Measurements from ENCODE around the gene RNF166.

RNF166 gene

DNA sequence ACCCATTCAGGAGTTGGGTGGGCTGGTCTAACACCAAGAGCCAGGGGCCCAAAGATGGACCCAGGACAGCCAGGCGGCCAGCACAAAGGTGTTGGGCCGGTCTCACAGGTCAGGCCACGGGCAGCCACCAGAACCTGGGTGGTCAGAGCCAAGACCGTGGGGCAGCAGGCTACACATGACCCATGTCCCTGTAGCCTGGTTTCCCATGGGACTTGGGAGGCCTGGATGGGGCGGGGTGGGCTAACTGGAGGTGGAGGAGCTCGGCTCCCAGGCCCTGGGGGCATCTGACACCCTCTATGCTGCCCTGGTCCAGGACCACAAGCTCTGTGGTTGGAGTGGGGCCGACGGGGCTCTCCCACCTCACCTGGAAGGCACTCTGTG lies 17.3 kb upstream of the RNF166 start:
- DNase-seq, result no peak

DNA sequence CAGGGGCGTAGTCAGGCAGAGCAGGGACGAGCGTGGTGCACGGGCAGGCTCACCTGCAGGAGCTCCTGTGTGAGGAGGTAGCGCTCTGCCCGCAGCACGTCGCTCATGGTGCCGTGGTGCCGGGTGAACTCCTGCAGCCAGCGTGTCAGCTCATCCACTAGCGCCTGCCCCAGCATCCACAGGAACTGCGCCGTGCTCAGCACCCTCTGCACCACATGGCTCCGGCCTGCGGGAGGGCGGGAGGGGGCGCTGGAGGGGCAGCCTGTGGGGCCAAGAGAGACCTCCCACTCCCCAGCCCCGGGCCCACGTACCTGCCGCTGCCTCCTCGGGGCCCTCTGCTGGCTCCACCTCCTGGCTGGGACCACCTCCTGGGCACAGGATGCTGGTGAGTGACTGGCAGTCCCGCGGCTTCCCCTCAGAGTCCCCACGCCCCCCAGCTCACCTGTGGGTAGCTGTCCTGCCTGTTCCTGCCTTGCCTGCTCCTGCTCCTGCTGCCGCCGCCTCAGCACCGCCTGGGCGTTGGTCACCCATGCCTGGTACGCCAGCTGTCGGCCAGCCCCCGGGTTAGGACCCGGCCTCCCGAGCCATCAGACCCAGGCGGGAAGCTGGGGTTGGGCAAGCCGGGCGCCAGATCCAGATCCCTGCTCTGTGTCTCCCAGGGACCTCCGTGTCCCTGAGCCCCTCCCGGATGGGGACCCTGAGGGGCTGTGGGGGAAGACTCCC lies 16.7 kb upstream of the RNF166 start:
- no peak for DNase-seq

DNA sequence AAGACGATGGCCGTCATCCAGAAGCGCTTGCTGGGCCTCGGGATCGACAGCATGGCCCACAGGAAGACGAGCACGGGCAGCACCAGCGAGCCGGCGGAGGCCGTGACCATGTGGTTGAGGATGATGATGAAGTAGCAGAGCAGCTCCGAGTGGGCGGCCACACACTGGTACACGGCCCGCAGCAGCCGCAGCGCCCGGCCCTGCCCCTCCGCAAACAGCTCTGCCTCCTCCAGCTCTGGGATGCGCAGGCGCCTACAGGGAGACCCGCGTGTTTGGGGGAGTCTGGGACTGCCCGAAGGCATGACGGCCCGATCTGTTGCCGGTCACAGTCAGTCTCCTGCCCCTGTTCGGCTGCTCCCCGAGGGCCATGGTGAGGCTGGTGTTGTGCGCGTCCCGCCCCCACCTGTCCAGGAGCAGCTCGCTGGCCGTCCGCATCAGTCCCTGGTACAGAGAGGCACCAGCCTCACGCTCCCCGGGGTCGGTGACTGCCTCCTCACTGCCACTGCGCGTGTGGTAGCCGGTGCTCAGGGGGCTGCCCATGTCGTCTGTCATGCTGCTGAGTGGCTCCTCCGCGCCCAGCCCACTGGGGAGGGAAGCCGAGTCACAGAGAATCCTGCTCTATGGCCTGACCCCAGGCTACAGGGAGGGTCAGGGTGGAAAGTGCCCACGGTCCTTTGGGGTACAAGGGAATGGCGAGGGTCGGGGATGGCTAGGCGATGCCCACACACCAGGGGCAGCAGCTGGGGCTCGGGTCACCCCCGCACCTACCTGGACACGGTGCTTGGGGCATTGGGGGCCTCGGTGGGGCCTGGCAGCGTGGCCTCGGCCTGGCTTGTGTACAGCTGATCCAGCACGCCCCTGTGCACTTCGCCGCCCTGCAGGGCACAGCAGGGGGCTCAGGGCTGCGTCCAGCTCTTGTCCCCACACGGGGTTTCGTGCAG lies 15.9 kb upstream of the RNF166 start:
- no peak for DNase-seq

DNA sequence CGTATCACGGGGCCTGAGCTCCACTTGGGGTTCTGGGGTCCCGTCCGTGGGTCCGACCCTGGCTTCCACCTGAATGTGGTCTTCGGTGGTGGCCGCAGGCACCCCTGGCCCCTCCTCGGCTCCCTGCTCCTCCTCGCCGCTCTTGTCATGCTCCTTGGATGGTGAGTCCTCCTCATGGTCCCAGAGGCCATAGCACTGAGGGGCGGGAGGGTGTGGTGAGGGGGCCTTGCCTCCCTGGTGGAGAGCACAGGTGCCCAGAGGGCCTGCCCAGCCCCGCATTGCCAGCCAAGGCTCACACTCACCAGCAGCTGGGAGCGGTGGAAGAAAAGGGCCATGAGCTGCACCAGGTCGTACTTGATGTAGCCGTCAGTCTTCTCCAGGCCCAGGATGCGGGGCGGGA lies 15.0 kb upstream of the RNF166 start:
- DNase-seq, result no peak

DNA sequence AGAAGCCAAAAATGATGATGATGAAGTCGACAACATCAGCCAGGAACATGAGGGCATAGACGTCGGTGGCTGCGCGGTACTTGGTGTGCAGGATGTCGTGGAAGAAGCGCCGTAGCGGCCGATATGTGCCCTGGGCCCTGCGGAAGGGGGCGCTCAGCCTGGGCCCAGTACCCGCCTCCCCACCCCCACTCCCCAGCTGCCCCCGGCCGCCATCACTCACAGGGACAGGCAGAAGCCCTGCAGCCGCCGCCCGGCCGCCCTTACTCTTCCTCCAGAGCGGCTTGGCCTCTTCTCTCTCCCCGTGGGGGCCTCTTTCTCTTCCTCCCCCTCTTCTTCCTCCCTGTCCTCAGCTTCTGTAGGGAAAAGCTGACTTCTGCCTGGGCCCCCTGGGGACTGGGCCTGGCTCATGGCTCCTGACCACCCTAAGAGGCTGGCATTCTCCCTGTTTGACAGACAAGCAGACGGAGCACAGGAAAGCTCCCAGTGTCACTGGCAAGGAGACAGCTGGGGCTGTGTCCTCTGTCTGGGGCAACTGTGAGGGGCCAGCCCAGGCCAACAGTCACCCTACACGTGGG lies 14.3 kb upstream of the RNF166 start:
- no peak for DNase-seq

DNA sequence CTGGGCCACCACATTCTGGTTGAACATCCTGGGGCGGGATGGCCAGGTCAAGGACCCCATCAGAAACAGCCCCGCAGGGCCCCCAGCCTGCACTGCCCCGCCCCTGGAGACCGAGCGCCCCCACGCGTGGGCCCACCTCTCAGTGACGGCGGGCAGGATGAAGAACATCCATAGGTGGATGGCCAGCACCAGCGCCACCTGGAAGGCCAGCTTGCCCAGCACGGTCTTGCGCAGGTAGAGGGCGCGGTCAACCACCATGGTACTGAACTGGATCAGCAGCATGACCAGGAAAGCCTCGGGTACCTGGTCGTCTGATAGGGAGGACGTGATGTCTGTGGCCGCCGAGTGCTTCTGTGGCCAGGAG lies 13.7 kb upstream of the RNF166 start:
- no peak for DNase-seq

DNA sequence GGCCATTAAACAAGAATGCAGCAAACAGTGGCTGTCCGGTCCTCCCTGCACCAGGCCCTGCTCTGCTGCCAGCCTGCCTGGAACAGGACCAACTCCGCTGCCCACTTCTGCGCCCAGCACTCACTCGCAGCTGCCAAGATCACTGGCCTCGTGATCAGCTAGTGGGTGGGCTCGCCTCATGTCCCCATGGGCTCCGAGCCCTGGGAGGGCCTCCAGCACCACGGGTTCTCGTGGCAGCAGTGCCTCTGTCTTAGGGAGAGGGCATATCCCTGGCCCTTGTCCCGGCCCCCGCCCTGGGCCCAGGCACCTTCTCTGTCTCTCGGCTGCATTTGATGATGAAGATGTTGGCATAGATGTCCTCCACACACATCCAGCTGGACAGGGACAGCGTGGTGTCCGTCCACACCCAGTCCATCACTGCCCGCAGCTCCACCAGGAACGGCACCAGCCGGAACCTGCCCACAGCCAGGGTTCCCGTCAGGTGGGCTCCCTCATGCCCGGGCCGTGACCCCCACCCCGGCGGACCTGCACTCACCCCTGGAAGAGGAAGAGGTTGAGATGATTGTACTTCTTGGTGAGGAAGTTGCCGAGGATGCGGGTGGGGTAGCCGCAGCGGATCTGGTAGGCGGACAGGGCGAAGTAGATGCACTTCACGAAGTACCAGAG lies 13.2 kb upstream of the RNF166 start:
- DNase-seq, result no peak

DNA sequence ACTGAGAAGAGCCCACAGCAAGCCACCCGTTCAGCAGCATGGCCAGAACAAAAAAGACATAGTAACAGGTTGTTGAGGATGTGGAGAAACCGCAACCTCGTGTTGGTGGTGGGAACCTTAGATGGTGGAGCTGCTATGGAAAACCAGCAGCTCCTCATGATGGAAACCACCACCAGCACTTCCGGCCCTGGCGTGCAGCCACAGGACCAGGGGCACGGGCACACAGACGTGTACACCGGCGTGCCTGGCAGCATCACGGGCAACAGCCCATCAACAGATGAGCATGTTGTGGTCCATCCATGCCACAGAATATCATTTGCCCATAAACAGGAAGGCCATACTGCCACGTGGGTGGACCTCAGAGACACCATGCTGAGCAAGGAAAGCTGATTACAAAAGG lies 12.0 kb upstream of the RNF166 start:
- no peak for DNase-seq

DNA sequence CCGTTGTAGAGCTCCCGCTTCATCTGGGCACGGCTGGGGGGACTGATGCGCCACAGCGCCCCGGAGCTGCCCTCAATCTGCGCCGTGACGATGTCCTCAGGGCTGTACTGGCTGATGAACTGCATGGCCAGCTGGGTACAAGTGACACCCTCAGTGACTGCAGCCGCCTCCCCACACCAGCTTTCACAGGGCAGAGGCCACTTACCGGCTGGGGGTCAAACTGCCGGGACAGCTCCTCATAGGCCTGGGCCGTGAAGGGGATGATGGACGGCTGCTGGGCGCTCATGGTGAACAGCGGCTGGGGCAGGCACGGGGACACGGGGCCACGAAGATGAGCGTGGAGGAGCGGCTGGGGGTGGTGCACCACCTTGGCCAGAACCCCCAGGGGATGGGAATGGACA lies 10.4 kb upstream of the RNF166 start:
- no peak for DNase-seq

DNA sequence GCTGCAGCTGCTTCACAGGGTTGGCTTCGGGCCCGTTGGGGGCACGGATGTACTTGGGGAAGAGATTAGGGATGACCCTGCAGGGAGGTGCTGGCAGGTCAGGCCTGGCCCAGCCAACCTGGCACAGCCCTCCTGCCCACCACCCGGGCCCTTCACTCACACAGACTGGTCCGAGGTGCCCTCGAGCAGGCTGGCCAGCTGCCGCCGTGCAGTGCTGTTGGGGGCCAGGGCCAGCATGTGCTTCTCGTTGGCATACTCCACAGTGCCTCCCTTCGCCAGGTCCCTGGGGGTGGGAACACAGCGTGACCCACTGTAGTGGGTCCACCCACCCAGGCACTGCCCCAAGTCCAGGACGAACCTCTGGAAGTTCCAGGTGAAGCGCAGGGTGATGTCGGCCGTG lies 10.0 kb upstream of the RNF166 start:
- DNase-seq, result no peak

DNA sequence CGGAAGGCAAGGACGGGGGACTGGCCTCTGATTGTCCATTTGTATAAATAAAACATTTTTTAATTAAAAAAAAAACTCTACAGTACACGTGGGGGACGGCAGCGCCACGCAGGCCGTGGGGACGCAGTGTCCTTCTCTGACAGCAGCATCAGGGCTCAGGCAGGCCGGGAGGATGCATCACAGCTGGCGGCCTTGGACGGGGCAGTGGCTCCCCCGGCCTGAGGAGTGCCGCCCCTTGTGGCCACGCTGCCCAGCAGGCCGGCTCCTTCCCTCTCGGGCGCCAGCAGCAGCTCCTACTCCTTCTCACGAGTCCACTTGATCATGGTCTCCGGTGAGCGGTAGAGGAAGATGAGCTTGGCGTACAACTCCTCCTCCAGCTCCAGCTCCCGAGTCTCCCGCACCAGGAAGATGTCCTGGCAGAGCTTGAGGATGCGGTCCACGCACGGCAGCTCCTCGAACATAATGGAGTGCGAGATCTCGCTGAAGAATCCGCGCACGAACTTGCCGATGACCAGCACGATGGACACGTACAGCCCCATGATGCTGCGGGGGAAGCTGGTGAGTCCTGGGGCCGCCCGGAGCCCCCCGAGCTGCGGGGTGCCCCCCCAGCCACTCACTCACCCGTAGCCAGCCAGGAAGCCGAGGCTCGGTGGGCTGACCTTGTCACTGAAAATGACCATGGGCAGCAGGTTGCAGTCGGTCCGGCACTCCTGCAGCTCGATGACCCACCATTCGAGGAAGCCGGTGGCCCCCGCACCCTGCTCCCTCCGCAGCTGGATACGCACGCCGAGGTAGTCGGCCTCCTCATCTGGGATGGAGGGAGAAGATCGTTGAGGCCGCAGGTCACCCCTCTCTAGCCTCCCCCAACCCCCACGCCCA lies 9.3 kb upstream of the RNF166 start:
- no peak for DNase-seq

DNA sequence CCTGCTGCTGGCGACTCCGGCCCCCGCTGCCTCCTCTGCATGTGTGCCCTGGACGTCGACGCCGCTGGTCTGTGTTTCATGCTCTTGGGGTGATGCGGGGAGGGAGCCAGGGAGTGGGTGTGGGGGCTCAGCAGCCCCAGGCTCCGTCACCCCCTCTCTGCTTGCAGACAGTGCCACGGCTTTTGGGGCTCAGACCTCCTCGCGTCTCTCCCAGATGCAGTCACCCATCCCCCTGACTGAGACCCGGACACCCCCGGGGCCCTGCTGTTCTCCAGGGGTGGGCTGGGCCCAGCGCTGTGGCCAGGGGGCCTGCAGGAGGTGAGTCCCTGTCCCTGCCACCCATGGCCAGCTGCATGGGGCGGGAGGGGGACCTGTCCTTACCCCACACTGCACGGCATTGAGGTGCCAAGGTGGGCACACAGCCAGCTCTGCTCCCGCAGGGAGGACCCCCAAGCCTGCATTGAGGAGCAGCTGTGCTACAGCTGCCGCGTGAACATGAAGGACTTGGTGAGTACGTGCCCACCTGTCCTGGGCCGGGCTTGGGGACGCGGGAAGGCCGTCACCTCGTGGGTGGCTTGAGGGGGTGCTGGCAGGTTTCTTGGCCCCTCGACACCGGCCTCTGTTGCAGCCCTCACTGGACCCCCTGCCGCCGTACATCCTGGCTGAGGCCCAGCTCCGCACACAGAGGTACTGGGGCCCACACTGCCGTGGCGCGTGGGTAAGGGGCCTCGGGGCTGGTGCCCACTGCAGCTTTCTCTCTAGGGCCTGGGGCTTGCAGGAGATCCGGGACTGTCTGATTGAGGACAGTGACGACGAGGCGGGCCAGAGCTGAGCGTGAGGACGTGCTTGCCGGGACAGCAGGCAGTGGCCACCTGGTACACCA lies 8.5 kb upstream of the RNF166 start:
- no peak for DNase-seq

DNA sequence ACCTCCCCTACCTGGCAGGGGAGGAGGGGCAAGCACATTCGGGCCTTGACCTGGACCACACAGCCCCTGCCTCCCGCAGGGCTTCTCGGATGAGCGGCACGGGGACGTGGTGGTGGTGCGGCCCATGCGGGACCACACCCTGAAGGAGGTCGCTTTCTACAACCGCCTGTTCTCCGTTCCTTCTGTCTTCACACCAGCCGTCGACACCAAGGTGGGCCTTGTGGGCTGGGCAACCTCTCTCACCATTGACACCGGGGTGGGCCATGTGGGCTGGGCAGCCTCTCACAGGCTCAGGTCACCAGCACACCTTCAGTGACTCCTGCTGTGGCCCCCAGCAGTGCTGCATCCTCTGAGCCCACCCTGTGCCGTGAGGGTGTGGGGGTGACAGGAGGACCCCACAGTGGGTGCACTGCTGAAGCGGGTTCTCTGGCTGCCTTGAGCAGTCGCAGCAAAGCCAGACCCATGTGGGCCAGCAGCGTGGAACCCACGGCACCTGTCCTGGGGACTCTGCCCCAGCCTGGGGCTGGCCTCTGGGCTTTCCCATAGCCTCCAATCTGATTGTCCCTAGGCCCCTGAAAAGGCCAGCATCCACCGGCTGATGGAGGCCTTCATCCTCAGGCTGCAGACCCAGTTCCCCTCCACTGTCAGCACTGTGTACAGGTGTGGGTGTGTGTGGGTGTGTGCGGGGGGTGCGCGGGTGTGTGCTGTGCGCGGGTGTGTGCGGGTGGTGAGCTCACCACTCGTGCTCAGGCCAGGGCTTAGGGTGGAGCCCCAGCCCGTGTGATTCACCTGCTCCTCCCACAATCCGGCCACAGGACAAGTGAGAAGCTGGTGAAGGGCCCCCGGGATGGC lies 7.6 kb upstream of the RNF166 start:
- DNase-seq, result no peak

DNA sequence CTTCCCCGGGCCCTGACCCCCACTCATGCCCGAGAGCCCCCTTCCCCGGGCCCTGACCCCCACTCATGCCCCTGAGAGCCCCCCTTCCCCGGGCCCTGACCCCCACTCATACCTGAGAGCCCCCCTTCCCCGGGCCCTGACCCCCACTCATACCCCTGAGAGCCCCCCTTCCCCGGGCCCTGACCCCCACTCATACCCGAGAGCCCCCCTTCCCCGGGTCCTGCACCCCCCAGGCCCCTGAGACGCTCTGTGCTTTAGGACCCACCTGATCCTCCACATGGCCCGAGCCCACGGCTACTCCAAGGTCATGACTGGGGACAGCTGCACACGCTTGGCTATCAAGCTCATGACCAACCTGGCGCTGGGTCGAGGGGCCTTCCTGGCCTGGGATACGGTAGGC lies 6.8 kb upstream of the RNF166 start:
- no peak for DNase-seq

DNA sequence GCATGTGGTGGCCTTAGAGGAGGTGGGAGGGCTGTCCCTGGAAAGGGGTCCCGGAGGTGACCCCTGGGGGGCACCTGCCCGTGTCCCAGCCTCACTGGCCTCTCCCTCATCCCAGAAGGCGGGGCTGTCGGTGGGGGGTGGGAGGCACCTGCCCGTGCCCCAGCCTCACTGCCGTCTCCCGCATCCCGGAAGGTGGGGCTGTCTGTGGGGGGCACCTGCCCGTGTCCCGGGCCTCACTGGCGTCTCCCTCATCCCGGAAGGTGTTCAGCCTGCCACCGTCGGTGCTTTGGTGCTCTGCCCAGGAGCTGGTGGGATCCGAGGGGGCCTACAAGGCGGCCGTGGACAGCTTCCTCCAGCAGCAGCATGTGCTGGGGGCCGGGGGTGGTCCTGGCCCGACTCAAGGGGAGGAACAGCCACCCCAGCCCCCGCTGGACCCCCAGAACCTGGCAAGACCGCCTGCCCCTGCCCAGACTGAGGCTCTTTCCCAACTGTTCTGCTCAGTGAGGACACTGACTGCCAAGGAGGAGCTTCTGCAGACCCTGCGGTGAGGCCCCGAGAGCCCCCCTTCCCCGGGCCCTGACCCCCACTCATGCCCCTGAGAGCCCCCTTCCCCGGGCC lies 6.3 kb upstream of the RNF166 start:
- DNase-seq, result no peak

DNA sequence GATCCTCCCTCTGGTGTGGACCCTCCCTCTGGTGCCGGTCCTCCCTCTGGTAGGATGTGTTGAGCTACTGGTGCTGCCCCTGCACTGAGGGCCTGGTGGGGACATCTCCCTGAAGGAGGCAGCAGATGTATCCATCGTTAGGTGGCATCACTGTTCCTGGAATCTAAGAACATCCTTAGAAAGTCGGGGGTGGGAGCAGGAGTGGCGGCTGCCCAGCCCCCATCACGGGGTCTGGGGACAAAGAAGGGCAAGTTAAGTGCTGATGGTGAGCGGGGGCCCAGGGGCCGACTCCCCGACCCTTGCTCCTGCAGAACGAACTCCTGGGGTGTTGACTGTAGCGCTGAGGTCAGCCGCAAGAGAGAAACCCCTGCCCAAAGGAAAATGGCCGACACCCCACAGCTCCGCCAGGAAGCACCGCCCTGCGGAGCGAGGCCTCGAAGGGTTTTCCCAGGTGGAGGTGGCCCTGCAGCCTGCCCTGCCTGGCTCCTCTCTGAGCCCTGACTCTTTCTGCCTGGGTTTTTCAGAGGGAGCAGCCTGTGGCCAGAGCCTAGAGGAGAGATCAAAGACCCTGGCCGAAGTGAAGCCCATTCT lies 5.6 kb upstream of the RNF166 start:
- DNase-seq, result no peak

DNA sequence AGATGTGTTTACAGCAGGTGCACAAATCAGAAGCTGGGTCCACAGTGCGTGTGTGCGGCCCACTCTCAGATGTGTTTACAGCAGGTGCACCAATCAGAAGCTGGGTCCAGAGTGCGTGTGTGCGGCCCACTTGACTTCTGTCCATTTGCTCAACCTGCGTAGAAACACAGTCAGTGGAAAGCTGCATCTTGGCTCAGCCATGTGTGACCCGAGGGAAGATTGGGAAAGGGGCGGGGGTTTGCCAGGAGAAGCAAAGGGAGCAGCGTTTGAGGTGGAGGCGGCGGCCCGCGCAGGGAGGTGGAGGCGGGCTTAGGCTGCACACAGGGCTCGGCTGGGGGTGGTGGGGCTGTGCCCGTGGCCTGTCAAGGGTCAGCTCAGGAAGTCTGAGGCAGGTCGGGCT lies 4.3 kb upstream of the RNF166 start:
- no peak for DNase-seq

DNA sequence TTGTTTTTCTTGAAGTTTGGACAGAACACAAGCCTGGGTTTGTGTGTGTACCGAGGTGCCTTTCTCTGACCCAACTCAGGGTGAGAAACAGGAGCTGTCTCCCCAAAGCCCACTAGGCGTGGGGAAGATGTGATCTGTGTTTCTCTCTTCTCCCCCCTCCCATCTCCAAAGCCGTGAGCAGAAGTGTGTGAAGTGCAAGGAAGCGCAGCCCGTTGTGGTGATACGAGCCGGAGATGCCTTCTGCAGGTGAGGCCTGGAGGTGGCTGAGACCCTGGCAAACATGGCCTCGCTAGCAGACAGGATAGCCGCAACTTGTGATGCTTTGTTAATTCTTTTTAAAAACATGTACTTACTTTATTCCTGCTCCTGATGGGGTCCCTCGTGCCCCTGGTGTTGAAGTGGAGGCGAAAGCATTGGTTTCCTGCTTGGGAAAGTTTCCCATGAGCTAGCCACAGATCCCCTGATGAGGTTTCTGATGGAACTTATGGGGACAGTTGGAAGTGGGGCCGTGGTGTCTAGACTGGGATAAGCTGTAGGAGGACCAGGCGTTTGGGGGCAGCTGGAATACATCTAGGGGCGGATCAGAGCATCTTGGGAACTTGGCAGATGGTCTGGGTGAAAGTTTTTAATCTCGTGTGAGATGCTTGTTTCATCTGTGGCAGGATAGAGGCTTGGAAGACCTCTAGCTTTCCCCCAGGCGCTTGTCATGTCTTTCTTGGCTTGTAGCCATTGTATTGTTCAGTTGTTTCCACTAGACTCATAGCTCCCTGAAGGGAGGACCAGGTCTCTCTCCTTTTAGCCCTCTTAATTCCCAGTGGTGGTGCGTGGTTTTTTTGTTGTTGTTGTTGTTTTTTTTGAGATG lies 988 bp upstream of the RNF166 start:
- no peak for DNase-seq

DNA sequence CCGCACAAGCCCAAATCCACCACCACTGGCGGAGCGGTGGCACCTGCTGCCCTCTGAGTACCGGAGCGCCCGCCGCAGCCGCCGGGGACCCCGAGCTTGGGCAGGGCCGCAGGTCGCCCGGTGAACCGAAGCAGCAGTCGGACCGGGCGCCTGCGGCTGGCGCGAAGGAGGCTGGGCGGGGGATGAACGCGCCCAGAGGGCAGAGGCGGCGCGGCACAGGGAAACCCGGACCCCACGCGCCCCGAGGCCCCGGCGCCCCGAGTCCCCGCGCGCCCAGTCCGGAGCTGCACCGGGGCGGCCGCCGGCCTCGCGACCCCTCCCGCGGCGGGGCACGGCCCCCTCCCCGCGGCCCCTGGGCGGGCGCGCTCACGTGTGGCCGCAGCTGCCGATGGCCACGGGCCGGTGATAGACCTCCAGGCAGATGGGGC lies 393 bp downstream of the RNF166 start:
- DNase-seq, result no peak

Measured in cerebellar nuclear complex (tissue), 1 donor.